Stimulated activated CD8-positive, alpha-beta memory T cell treated with anti-CD3 and anti-CD28 coated beads, Interleukin-12 subunit alpha, Interleukin-12 subunit beta, amount 100 ng/mL, for 4 hours (primary cell): ENCODE data around the gene CASKIN2.

Source experiments
- DNase-seq: peaks from one replicate; pipeline ENCODE4 v3.0.0-alpha.2; 2020; ENCODE audit warnings: low read depth

The CASKIN2 gene

GRCh38 chr17:75515496-75516254, at the start of gene CASKIN2:
Gene CASKIN2 (minus strand): TSS chr17:75515537. CDS start chr17:75513804, 1,733 bp downstream.
- DNase-seq = peak; percentile 70

DNA sequence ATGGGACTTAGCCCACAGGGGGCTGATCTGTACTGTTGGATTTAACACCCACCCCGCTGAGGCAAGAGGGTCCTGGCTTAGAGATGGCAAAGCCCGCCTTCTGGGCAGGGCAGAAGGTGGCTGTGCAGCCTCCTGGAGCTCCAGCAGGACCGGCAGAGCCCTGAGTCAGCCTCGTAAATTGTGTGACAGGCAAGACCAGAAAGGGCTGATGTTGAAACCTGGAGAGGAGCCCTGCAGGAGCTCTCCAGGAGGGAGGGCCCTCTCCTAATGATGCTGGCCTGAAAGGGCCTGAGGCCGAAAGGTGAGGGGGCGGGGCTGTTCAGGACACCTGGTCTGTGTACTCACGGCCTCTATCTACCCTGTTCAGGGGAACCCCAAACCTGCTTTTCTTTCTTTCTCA, 49.7 kb upstream of the CASKIN2 start:
- DNase-seq = no peak

DNA sequence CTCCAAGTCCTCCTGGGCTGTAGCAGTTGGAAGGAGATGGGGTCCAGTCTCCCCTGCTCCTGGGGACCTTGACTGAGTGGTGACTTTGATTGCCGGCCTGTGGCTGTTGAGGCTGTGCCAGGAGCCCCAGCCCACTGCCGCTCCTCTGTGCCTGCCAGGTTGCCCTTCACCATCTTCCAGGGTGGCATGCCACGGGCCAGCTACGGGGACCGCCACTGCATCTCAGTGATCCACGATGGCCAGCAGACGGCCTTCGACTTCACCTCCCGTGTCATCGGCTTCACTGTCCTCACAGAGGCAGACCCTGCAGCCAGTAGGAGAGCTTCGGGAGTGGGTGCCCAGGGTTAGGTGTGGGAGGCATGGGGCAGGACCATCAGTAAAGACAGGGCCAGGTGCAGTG, 48.9 kb upstream of the CASKIN2 start:
- DNase-seq = no peak

DNA sequence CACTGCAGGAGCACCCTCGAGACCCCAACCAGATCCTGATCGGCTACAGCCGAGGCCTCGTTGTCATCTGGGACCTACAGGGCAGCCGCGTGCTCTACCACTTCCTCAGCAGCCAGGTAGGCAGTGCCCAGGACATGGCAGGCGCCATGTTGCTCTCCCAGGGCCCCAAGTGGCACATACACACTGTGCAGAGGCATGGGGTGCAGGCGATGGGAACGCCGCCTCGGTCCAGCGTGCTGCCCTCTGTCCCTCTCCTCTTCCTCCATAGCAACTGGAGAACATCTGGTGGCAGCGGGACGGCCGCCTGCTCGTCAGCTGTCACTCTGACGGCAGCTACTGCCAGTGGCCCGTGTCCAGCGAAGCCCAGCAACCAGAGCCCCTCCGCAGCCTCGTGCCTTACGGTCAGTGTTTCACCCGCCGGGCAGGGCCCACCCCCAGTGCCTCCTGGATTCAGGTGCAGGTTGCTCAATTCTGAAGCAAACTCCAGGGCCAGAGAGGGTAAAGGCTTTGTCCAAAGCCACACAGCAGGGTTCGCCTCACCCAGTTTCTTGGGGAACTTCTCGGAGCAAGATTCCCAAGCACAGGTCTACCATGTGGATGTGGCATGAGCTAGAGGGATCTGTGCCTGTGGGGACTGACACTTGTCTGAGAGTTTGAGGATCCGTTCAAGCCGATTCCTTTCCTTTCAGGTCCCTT, 47.9 kb upstream of the CASKIN2 start:
- no peak for DNase-seq

- no peak for DNase-seq
Observed at GRCh38 chr17:75561927-75562603, 46.7 kb upstream of the CASKIN2 start.

GRCh38 chr17:75559958-75560533, 44.7 kb upstream of the CASKIN2 start:
- DNase-seq = no peak

DNA sequence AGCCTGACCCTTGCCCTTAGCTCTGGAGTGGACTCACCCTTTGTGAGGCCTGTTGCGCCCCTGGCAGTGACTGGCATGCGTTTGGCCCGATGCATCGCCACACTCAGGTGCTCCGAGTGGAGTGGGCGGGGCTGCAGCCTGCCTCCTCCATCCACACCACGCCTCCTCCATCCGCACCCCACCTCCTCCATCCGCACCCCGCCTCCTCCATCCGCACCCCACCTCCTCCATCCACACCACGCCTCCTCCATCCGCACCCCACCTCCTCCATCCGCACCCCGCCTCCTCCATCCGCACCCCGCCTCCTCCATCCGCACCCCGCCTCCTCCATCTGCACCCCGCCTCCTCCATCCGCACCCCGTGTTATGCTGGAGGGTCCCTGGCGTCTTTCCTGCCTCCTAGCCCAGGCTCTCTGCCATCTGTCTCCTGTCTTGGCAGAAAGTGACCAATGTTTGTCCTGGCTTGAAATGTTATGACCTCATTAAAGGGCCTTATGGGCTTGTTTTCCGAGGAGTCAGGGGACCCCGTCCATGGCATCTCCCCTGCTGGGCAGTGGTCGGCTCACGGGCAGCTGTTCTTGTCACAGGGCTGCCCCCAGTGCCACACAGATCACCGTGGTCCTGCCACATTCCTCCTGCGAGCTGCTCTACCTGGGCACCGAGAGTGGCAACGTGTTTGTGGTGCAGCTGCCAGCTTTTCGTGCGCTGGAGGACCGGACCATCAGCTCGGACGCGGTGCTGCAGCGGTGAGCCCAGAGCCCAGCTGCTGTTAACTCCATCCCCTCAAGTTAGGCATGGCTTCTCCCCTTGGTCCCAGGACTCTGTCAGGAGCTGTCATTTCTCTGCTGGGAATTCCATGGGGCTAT, 43.6 kb upstream of the CASKIN2 start:
- DNase-seq = no peak

DNA sequence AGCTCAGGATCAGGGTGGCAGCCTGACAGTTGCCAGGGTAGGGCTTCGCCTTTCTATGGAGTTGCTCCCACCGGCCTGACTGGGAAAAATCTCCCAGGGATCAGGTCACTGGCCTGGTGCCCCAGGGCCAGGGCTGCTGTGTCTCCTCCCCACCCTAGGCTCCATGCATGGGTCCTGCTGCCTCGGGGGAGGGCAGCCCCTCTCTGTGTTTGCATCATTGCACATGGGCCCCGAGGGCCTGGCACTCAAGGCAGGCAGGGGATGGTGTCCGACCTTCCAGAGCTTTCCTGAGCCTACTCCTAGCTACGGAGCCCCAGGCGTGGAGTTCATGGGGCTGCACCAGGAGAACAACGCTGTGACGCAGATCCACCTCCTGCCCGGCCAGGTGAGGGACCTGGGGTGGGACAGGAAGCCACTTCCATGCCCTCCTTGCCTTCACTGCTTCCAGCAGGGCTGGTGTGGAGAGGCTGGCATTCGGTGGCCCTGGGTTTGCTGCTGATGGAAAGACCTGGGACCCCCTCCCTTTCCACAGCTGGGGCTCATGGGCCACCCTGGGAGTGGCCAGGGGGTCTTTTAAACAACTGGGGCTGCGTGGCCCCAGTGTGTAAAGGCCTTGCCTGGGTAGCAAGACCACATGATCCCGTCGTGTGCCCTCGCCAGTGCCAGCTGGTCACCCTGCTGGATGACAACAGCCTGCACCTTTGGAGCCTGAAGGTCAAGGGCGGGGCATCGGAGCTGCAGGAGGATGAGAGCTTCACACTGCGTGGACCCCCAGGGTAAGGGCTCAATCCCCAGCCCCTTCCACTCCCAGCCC, 42.7 kb upstream of the CASKIN2 start:
- no peak for DNase-seq

GRCh38 chr17:75557075-75557851, 41.9 kb upstream of the CASKIN2 start:
- no peak for DNase-seq

GRCh38 chr17:75555679-75556153, 40.4 kb upstream of the CASKIN2 start:
- no peak for DNase-seq

DNA sequence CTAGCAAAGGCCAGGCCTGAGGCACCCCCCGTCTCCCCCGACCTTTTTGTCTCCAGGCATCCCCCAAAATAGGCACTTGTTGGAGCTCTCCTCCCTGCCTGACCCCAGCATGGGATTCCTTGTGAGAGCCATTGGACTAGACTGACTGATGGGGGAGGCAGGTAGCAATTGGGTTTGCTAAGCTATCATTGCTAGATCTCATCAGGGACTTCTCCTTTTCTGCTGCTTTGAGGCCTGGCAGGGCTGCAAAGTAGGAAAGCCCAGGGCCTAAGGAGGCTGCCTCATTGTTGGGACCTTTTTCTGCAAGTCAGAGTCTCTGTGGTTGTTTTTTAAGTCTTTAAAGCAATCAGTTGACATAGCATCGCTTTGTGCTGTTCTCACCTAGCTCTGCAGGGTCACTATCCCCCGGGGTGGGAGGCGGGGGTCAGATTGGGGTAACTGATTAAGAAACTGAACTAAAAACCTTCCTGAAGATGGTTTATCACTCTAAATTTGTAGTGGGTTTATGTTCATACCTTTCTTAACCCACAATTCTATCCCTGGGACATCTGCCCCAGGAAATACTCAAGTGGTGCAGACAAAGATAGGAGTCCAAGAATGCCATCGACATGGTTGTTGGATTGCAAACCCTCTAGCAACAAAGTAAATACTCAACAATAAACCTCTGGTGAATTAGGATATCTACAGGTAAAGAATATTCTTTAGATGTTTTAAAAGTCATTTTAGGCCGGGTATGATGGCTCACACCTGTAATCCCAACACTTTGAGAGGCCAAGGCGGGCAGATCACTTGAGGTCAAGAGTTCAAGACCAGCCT, 38.2 kb upstream of the CASKIN2 start:
- DNase-seq = no peak

DNA sequence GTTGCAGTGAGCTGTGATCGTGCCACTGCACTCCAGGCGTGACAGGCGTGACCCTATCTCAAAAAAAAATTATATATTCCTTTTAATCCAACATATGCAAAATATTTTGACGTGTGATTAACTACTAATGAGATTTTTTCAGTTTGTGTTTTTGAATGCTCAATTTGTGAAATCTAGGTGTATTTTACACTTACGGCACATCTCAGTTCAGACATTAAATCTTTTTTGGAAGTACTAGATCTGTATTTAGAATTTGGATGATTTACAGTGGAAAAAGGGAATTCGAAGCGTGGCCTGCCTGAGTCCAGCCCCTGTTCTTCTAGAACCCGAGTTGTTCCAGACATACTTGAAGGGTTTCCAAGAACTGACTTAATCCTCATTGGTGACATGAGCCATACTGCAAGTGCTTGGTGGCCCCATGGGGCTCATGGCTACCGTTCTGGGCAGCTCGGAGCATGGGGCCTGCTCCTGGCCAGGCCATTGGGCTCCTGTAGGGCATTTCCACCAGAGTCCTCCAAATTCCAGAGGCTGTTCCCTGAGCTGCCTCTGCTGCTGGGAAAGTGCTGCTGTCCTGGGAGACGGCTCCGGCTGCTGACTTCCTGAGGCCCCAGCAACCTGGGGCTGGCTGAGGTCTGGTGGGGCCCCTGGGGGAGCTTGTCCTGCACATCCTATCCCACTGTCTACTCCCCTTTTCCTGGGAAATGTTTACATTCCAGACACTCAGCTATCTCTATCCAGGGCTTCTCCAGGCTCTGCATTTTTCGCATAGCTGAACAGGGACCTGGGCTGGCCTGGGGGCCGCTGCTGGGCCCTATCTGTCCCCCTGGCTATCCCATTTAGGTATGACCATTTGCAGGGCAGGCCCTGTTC, 37.3 kb upstream of the CASKIN2 start:
- DNase-seq = no peak

DNA sequence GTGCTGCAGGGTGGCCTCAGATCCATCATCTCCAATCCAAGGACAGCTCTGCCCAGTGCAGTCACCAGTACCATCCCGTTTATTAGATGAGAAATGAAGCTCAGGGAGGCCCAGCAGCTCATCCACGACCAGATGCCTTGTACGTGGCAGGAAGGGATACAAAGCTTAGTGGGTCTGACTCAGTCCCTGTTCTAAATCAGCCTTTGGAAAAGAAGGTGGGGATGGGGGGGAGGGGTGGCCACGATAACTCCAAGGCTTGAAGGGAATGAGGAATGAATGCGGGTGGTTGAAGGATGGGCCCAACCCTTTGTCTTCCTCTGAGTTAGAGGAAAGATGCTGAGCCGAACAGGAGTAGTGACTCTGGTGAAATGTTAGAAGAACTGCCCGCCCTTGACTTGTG, 35.9 kb upstream of the CASKIN2 start:
- no peak for DNase-seq

DNA sequence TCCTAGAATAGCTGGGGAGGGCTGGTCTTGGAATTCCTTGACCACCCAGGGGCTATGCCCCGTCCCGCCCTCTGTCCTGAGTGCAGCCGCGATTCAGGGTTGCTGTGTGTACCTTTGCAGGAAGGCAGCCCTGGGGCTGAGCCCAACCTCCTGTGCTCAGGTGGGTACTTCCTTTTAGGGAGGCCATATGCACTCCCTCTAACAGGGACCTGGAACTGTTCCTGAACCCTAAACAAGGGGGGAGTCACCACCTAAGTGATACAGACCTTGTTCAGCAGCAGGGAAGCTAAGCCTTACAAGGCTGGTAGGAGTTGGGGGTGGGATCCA, 34.8 kb upstream of the CASKIN2 start:
- no peak for DNase-seq

- DNase-seq = no peak
Observed at GRCh38 chr17:75549246-75550138, 34.2 kb upstream of the CASKIN2 start.

DNA sequence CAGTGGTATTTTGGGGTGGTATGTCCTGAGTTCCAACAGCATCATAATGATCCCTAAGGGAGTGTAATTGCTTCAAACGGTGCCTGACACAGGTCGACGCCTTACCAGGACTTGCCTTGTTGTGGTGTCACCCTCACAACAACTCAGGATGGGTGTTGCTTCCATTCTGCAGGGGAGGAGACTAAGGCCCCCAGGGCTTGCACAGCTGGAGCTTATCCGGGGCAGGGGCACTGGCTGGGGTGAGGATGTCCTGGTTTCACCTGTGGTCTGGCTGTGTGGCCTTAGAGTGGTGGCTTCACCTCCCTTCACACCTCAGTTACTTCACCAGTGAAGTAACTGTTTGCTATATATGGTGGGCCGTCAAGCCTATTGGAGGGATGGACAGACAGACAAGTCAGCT, 33.5 kb upstream of the CASKIN2 start:
- DNase-seq = no peak

DNA sequence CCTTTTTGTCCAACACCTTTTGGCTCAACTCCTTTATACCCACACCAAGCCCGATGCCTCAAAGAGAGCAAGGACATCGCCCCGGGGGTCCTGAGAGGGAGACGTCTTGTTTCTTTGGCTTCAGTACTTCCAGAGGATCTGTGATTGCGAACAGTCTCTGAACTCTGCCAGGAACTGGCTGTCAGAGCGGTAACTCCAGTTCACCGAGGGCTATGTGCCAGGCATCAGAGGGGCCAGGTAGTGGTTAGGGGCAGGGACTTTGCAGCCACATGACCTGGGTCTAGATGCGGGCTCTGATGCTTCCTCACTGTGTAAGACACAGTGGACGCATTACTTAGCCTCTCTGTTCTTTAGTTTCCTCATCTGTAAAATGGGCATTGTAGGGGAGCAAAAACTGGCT, 31.8 kb upstream of the CASKIN2 start:
- no peak for DNase-seq
